Mesenchymal stem cell (in vitro differentiated cells and primary cell): ENCODE results near the gene KIRREL3.

Source experiments
- DNase-seq: peaks from one replicate; pipeline ENCODE4 v3.0.0-alpha.2; 2013
- H2AFZ ChIP-seq: one replicate; pipeline ENCODE4 v1.6.1; 2013; ENCODE audit warnings: low read depth, mild to moderate bottlenecking, control low read depth, inconsistent platforms, low read length, moderate library complexity
- H2AK5ac ChIP-seq: 2 replicates; pipeline ENCODE4 v1.6.1; 2013; ENCODE audit warnings: low read length, moderate library complexity, mild to moderate bottlenecking, inconsistent platforms; ENCODE audit not compliant: severe bottlenecking
- H2BK120ac ChIP-seq: one replicate; pipeline ENCODE4 v1.6.1; 2013; ENCODE audit warnings: low read depth, mild to moderate bottlenecking, inconsistent platforms, low read length, moderate library complexity
- H2BK12ac ChIP-seq, 2 experiments: one replicate each; pipeline ENCODE4 v1.6.1; 2013; ENCODE audit warnings: inconsistent platforms in 2 of 2, low read length in 2 of 2, mild to moderate bottlenecking in 2 of 2, moderate library complexity in 2 of 2, control low read depth in 1 of 2
- H2BK15ac ChIP-seq: one replicate; pipeline ENCODE4 v1.6.1; 2013; ENCODE audit warnings: mild to moderate bottlenecking, low read depth, inconsistent platforms; ENCODE audit not compliant: poor library complexity, severe bottlenecking
- H2BK5ac ChIP-seq: 2 replicates; pipeline ENCODE4 v1.6.1; 2013; ENCODE audit warnings: low read depth, mild to moderate bottlenecking, low read length, control low read depth, inconsistent platforms; ENCODE audit not compliant: poor library complexity, severe bottlenecking
- H3K14ac ChIP-seq, 2 experiments: one replicate each; pipeline ENCODE4 v1.6.1; 2013; ENCODE audit warnings: inconsistent platforms in 2 of 2, low read length in 2 of 2, control low read depth in 1 of 2, mild to moderate bottlenecking in 1 of 2, moderate library complexity in 1 of 2
- H3K18ac ChIP-seq, 2 experiments: one replicate each; pipeline ENCODE4 v1.6.1; 2013; ENCODE audit warnings: inconsistent platforms in 2 of 2, low read length in 2 of 2, control low read depth in 1 of 2, low read depth in 1 of 2, mild to moderate bottlenecking in 1 of 2
- H3K23ac ChIP-seq, 2 experiments: one replicate each; pipeline ENCODE4 v1.6.1; 2013; ENCODE audit warnings: inconsistent platforms in 2 of 2, low read length in 2 of 2, mild to moderate bottlenecking in 2 of 2, moderate library complexity in 2 of 2, control low read depth in 1 of 2
- H3K27ac ChIP-seq: 2 replicates; pipeline ENCODE4 v1.5.1; 2013; ENCODE audit warnings: mild to moderate bottlenecking, moderate library complexity, low read length, control low read depth, inconsistent platforms; ENCODE audit not compliant: poor library complexity, severe bottlenecking
- H3K27me3 ChIP-seq, 2 experiments: 2 replicates each; pipeline versions ENCODE4 v1.6.1 to v1.7.0; 2013; ENCODE audit warnings: low read length in 2 of 2, mild to moderate bottlenecking in 2 of 2, moderate library complexity in 2 of 2, control low read depth in 1 of 2, inconsistent platforms in 1 of 2; ENCODE audit not compliant: control insufficient read depth in 1 of 2, insufficient read depth in 1 of 2
- H3K36me3 ChIP-seq, 2 experiments: 2 replicates each; pipeline versions ENCODE4 v1.6.1 to v1.7.0; 2013; ENCODE audit warnings: low read length in 2 of 2, control low read depth in 1 of 2, inconsistent platforms in 1 of 2, low read depth in 1 of 2, mild to moderate bottlenecking in 1 of 2; ENCODE audit not compliant: insufficient read depth in 2 of 2, control insufficient read depth in 1 of 2
- H3K4ac ChIP-seq, 2 experiments: one replicate each; pipeline ENCODE4 v1.6.1; 2013; ENCODE audit warnings: inconsistent platforms in 2 of 2, low read length in 2 of 2, mild to moderate bottlenecking in 2 of 2, moderate library complexity in 2 of 2, control low read depth in 1 of 2, low read depth in 1 of 2
- H3K4me1 ChIP-seq: 2 replicates; pipeline ENCODE4 v1.6.1; 2013; ENCODE audit warnings: low read depth, low read length, control low read depth; ENCODE audit not compliant: control insufficient read depth, insufficient read depth
- H3K4me2 ChIP-seq: 2 replicates; pipeline ENCODE4 v1.6.1; 2013; ENCODE audit warnings: low read length, mild to moderate bottlenecking, inconsistent platforms; ENCODE audit not compliant: poor library complexity, severe bottlenecking
- H3K4me3 ChIP-seq, 2 experiments: 2 replicates each; pipeline versions ENCODE4 v1.5.1 to v1.7.0; 2013; ENCODE audit warnings: low read length in 2 of 2, mild to moderate bottlenecking in 2 of 2, control low read depth in 1 of 2, low read depth in 1 of 2; ENCODE audit not compliant: insufficient read depth in 1 of 2
- H3K79me1 ChIP-seq: replicated peaks from 2 replicates; pipeline ENCODE4 v1.6.1; 2013; ENCODE audit warnings: mild to moderate bottlenecking, control low read depth, low read length, inconsistent platforms; ENCODE audit not compliant: poor library complexity, severe bottlenecking
- H3K9ac ChIP-seq: 2 replicates; pipeline ENCODE4 v1.7.0; 2013; ENCODE audit warnings: mild to moderate bottlenecking, low read length, moderate library complexity
- H3K9me3 ChIP-seq: 2 replicates; pipeline ENCODE4 v1.7.0; 2013; ENCODE audit warnings: mild to moderate bottlenecking, low read length; ENCODE audit not compliant: control insufficient read depth
- H4K8ac ChIP-seq: one replicate; pipeline ENCODE4 v1.6.1; 2013; ENCODE audit warnings: inconsistent platforms, mild to moderate bottlenecking, low read length, moderate library complexity
- H4K91ac ChIP-seq: one replicate; pipeline ENCODE4 v1.6.1; 2013; ENCODE audit warnings: mild to moderate bottlenecking, low read length, inconsistent platforms
- WGBS: methylation state at CpG from one replicate; pipeline ENCODE4 v1.1.7; 2013; ENCODE audit warnings: mixed read lengths; 5-methylcytosine and 5-hydroxymethylcytosine counted together

KIRREL3 gene

DNA sequence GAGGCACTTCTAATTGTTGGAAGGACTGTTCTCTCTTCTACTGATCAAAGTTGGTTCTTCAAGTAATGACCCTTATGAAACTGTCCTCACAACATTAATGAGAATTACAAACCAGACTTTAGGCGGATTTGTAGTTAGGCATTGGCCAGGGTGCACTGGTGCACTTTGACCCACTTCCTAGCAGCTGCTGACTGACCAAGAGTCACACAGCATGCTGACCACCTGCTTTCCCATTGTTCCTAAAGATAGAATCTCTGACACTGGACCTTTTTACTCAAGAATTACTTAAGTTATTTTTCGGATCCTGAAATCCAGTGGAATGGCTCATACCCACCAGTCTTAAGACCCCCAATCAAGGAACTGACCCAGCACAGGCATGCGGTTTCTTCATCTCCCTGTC, 381.1 kb downstream of the KIRREL3 start:
- Histone ChIP-seq H2BK12ac (no peak overlapping the region), H3K79me1 (no peaks in the 10 kb centered on the region), H2AK5ac (no peak overlapping the region), H2BK5ac (no peak overlapping the region), H3K23ac (no peak overlapping the region), H3K14ac (no peak overlapping the region), H2AFZ (no peak overlapping the region), H3K27me3 (no peaks in the 10 kb centered on the region), H4K8ac (no peak overlapping the region), H4K91ac (no peak overlapping the region), H3K9me3 (no peaks in the 10 kb centered on the region), H2BK120ac (no peak overlapping the region), H3K27ac (no peak overlapping the region), H3K18ac (no peak overlapping the region), H2BK15ac (no peak overlapping the region), H3K4me3 (no peak overlapping the region), H3K4ac (no peak overlapping the region), H3K9ac (no peak overlapping the region), H3K4me2 (no peak overlapping the region), H3K4me1 (no peaks in the 10 kb centered on the region), H3K36me3 (no peaks in the 10 kb centered on the region)
- 89% methylated on average over 3 of the region's 3 CpGs for WGBS
- DNase-seq, result no peak

DNA sequence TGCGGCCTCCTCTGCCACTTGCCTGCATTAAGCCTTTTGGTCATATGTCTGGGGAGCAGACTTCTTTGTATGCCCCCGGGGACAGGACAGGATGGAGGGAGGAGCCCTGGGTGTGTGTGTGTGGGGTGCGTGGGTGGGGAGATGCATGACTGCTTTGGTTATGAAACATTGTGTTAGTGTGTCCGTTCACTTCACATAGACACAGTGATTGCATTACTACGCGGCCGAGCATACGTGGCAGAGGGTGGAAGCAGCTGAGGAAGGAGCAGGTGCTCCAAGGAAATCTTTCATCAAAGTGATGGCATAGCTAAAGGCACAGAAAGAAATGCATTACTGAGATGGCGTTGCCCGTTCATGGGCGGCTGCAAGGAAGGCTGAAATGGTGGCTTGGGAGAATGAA, 384.7 kb downstream of the KIRREL3 start:
- H2BK120ac ChIP-seq, result no peak overlapping the region
- no peaks in the 10 kb centered on the region for H3K27me3 ChIP-seq
- H2AFZ ChIP-seq, result no peak overlapping the region
- no peak overlapping the region for H4K8ac ChIP-seq
- 90% methylated on average over 11 of the region's 11 CpGs for WGBS
- no peak overlapping the region for H3K4ac ChIP-seq
- no peaks in the 10 kb centered on the region for H3K9me3 ChIP-seq
- no peak overlapping the region for H2BK15ac ChIP-seq
- no peaks in the 10 kb centered on the region for H3K79me1 ChIP-seq
- no peak for DNase-seq
- no peak overlapping the region for H3K27ac ChIP-seq
- H3K4me1 ChIP-seq, result no peaks in the 10 kb centered on the region
- no peaks in the 10 kb centered on the region for H3K36me3 ChIP-seq
- no peak overlapping the region for H3K18ac ChIP-seq
- H2BK12ac ChIP-seq, result no peak overlapping the region
- no peak overlapping the region for H2AK5ac ChIP-seq
- H3K4me3 ChIP-seq, result no peak overlapping the region
- H2BK5ac ChIP-seq, result no peak overlapping the region
- H3K9ac ChIP-seq, result no peak overlapping the region
- H3K23ac ChIP-seq, result no peak overlapping the region
- no peak overlapping the region for H4K91ac ChIP-seq
- no peak overlapping the region for H3K14ac ChIP-seq
- no peak overlapping the region for H3K4me2 ChIP-seq

DNA sequence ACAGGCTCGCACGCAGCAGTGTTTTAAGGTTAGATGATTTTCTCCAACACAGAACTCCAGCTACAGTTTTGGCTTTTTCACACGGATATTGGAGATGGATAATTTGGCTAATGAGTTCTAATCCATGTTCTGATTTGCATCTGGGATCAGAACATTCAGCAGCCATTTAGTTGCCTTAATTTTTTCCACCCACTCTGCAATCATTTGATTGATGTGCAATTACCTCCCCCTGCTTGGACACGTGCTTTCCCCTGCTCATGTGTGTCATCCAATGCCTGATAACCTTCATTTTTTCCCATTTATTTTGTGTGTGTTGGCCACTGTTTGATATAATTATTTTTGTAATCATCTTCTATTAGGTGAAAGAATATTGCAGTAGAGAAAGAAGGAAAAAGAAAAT, 387.3 kb downstream of the KIRREL3 start:
- H2BK15ac ChIP-seq, result no peak overlapping the region
- no peak overlapping the region for H2AFZ ChIP-seq
- WGBS, result 77% methylated on average over 2 of the region's 4 CpGs
- no peaks in the 10 kb centered on the region for H3K79me1 ChIP-seq
- no peak overlapping the region for H2AK5ac ChIP-seq
- no peak overlapping the region for H3K23ac ChIP-seq
- H3K9ac ChIP-seq, result no peak overlapping the region
- no peak overlapping the region for H3K27ac ChIP-seq
- no peaks in the 10 kb centered on the region for H3K9me3 ChIP-seq
- no peak overlapping the region for H2BK120ac ChIP-seq
- no peak overlapping the region for H2BK12ac ChIP-seq
- no peak overlapping the region for H4K91ac ChIP-seq
- no peak overlapping the region for H3K18ac ChIP-seq
- H3K27me3 ChIP-seq, result peaks cover 0 to 11% of the 10 kb centered on the region in 2 experiments
- H3K4me2 ChIP-seq, result no peak overlapping the region
- H4K8ac ChIP-seq, result no peak overlapping the region
- no peaks in the 10 kb centered on the region for H3K4me1 ChIP-seq
- no peak overlapping the region for H2BK5ac ChIP-seq
- no peak overlapping the region for H3K4me3 ChIP-seq
- no peak overlapping the region for H3K14ac ChIP-seq
- H3K4ac ChIP-seq, result no peak overlapping the region
- no peaks in the 10 kb centered on the region for H3K36me3 ChIP-seq
- DNase-seq, result no peak

DNA sequence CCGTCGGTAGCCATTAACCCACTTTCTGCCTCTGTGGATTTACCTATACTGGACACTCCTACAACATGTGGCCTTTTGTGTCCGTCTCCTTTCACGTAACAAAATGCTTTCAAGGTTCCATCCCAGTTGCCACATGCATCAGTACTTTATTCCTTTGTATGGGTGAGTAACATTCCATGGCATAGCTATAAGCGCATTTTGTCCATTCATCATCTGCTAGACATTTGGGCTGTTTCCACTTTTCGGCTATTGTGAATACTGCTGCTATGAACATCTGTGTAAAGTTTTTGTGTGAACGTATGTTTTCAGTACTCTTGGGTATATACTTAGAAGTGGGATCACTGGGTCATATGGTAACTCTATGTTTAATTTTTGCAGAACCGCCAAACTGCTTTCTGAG, 387.9 kb downstream of the KIRREL3 start:
- Histone ChIP-seq H2AFZ (no peak overlapping the region), H3K79me1 (no peaks in the 10 kb centered on the region), H3K9me3 (no peaks in the 10 kb centered on the region), H3K18ac (no peak overlapping the region), H2BK120ac (no peak overlapping the region), H4K91ac (no peak overlapping the region), H3K4me2 (no peak overlapping the region), H3K27ac (no peak overlapping the region), H2BK15ac (no peak overlapping the region), H3K4me1 (peaks cover under 1% of the 10 kb centered on the region), H2AK5ac (no peak overlapping the region), H3K36me3 (no peaks in the 10 kb centered on the region), H3K27me3 (peaks cover 0 to 15% of the 10 kb centered on the region in 2 experiments), H2BK12ac (no peak overlapping the region), H2BK5ac (no peak overlapping the region), H4K8ac (no peak overlapping the region), H3K4ac (no peak overlapping the region), H3K4me3 (no peak overlapping the region), H3K14ac (no peak overlapping the region), H3K9ac (no peak overlapping the region), H3K23ac (no peak overlapping the region)
- no peak for DNase-seq
- 83% methylated on average over 7 of the region's 8 CpGs for WGBS
